GM10266 (cell line): Measurements from ENCODE around the gene C1orf115.

ENCODE experiments used
- DNase-seq: peaks from one replicate; pipeline ENCODE4 v3.0.0; 2012; ENCODE audit errors: extremely low spot score
- CTCF ChIP-seq: IDR thresholded peaks from 2 replicates; pipeline ENCODE4 v1.5.1; 2012; ENCODE audit warnings: mild to moderate bottlenecking, low read depth; ENCODE audit not compliant: control insufficient read depth, insufficient read depth; ENCODE audit errors: missing control alignments

Gene C1orf115

GRCh38 chr1:220700556-220701179, 10.5 kb downstream of the C1orf115 start:
- no peak for TF ChIP-seq CTCF
- DNase-seq: no peak

- no peak for DNase-seq
- no peak for TF ChIP-seq CTCF
These were observed 11.8 kb downstream of the C1orf115 start for GRCh38 chr1:220701974-220702373.

GRCh38 chr1:220702733-220703270, 12.6 kb downstream of the C1orf115 start:
- TF ChIP-seq CTCF: no peak
- no peak for DNase-seq

- no peak for DNase-seq
- no peak for TF ChIP-seq CTCF
These were observed 13.1 kb downstream of the C1orf115 start for GRCh38 chr1:220703305-220703704.

- no peak for DNase-seq
- TF ChIP-seq CTCF: no peak
These were observed 15.6 kb downstream of the C1orf115 start for GRCh38 chr1:220705782-220706181.

GRCh38 chr1:220706480-220706879, 16.3 kb downstream of the C1orf115 start:
- no peak for TF ChIP-seq CTCF
- DNase-seq: no peak

GRCh38 chr1:220707160-220707559, 17.0 kb downstream of the C1orf115 start:
- DNase-seq: no peak
- TF ChIP-seq CTCF: no peak
